Measurements from ENCODE around the gene PHACTR1.
"Not testable (repeated sequence)": the region's sequence is repeated elsewhere in the genome, so short reads cannot be mapped to it uniquely, and the experiment has no call there.

PHACTR1 gene

GRCh38 chr6:13101985-13102384 lies 385.4 kb downstream of the PHACTR1 start:
- DNase-seq (ENCODE audit: low read depth in 2 of 2) = no peak

GRCh38 chr6:13103169-13103568 lies 386.6 kb downstream of the PHACTR1 start:
- DNase-seq (ENCODE audit: low read depth in 2 of 2) = no peak

- no peak for DNase-seq (ENCODE audit: low read depth in 2 of 2)
Observed at GRCh38 chr6:13105139-13105538, 388.6 kb downstream of the PHACTR1 start.

GRCh38 chr6:13112921-13113320 lies 396.4 kb downstream of the PHACTR1 start:
- no peak for DNase-seq (ENCODE audit: low read depth in 2 of 2)

- no peak for DNase-seq (ENCODE audit: low read depth in 2 of 2)
Observed at GRCh38 chr6:13113376-13113775, 396.8 kb downstream of the PHACTR1 start.

GRCh38 chr6:13113981-13114593 lies 397.5 kb downstream of the PHACTR1 start:
- no peak for DNase-seq (ENCODE audit: low read depth in 2 of 2)

GRCh38 chr6:13116155-13116554 lies 399.6 kb downstream of the PHACTR1 start:
- no peak for DNase-seq (ENCODE audit: low read depth in 2 of 2)

- no peak for DNase-seq (ENCODE audit: low read depth in 2 of 2)
Observed at GRCh38 chr6:13117570-13117969, 401.0 kb downstream of the PHACTR1 start.

GRCh38 chr6:13119549-13119948 lies 403.0 kb downstream of the PHACTR1 start:
- DNase-seq (ENCODE audit: low read depth in 2 of 2) = no peak

GRCh38 chr6:13120483-13121482 lies 404.2 kb downstream of the PHACTR1 start:
- DNase-seq (ENCODE audit: low read depth in 2 of 2) = no peak

GRCh38 chr6:13124131-13124530 lies 407.6 kb downstream of the PHACTR1 start:
- DNase-seq (ENCODE audit: low read depth in 2 of 2) = no peak

- no peak for DNase-seq (ENCODE audit: low read depth in 2 of 2)
Observed at GRCh38 chr6:13125841-13126240, 409.3 kb downstream of the PHACTR1 start.

GRCh38 chr6:13131935-13132661 lies 415.5 kb downstream of the PHACTR1 start:
- DNase-seq (ENCODE audit: low read depth in 2 of 2) = no peak

- DNase-seq (ENCODE audit: low read depth in 2 of 2) = not testable (repeated sequence)
Observed at GRCh38 chr6:13133894-13134293, 417.3 kb downstream of the PHACTR1 start.

- no peak for DNase-seq (ENCODE audit: low read depth in 2 of 2)
Observed at GRCh38 chr6:13135152-13135551, 418.6 kb downstream of the PHACTR1 start.

- DNase-seq (ENCODE audit: low read depth in 2 of 2) = no peak
Observed at GRCh38 chr6:13139119-13139518, 422.6 kb downstream of the PHACTR1 start.

- no peak for DNase-seq (ENCODE audit: low read depth in 2 of 2)
Observed at GRCh38 chr6:13140980-13141379, 424.4 kb downstream of the PHACTR1 start.

- DNase-seq (ENCODE audit: low read depth in 2 of 2) = no peak
Observed at GRCh38 chr6:13141387-13141786, 424.8 kb downstream of the PHACTR1 start.

GRCh38 chr6:13142611-13143010 lies 426.0 kb downstream of the PHACTR1 start:
- DNase-seq (ENCODE audit: low read depth in 2 of 2) = no peak

- no peak for DNase-seq (ENCODE audit: low read depth in 2 of 2)
Observed at GRCh38 chr6:13146442-13146841, 429.9 kb downstream of the PHACTR1 start.

GRCh38 chr6:13147376-13147775 lies 430.8 kb downstream of the PHACTR1 start:
- DNase-seq (ENCODE audit: low read depth in 2 of 2) = no peak

- no peak for DNase-seq (ENCODE audit: low read depth in 2 of 2)
Observed at GRCh38 chr6:13147782-13148181, 431.2 kb downstream of the PHACTR1 start.
